ENCODE results near the gene NHSL2.

DNA sequence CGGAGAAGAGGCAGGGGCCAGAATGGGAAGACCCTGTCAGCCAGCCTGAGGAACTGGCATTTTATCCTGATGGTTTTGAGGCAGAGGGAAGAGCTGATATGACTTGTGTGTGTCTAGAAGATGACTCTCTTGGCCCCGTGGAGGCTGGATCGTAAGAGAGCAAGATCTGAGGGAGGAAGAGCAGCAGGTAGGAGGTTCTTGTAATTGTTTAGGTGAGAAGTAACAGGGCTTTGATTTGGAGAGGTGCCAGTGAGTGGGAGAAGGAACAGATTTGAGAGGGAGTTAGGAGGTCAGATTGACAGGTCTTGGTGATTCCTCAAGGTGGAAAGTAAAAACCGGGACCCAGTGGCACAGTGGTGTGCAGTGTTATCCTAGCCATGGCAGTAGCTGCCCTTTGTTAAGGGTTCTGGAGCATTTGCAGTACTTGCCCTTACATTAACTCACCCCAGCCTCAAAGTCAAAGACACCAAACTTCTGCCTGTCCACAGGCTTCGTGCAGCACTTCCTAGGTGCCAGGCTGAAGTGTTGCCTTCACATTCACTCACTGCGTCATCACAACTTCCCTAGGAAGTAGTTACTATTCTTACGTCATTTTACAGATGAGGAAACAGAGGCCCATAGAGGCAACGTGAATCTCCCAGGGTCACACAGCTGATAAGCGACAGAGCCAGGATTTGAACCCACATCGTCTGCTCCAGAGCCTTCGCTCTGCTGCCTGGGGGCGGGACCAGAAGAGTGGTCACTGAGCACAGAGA lies 197.4 kb downstream of the NHSL2 start:
- TF ChIP-seq, protein P1, sequence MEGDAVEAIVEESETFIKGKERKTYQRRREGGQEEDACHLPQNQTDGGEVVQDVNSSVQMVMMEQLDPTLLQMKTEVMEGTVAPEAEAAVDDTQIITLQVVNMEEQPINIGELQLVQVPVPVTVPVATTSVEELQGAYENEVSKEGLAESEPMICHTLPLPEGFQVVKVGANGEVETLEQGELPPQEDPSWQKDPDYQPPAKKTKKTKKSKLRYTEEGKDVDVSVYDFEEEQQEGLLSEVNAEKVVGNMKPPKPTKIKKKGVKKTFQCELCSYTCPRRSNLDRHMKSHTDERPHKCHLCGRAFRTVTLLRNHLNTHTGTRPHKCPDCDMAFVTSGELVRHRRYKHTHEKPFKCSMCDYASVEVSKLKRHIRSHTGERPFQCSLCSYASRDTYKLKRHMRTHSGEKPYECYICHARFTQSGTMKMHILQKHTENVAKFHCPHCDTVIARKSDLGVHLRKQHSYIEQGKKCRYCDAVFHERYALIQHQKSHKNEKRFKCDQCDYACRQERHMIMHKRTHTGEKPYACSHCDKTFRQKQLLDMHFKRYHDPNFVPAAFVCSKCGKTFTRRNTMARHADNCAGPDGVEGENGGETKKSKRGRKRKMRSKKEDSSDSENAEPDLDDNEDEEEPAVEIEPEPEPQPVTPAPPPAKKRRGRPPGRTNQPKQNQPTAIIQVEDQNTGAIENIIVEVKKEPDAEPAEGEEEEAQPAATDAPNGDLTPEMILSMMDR (IDR thresholded peaks at IDR 0.05), result no peak
- TF ChIP-seq POLR2A (IDR thresholded peaks at IDR 0.05), result no peak

All from thyroid gland (tissue), 4 donors.